Measurements from ENCODE around the gene DEFB118. TPM values are rescaled to one million over a fixed set of nuclear protein-coding genes. Genes with fewer than 3 reads are reported as not detected.
"Not testable (repeated sequence)": the region's sequence is repeated elsewhere in the genome, so short reads cannot be mapped to it uniquely, and the experiment has no call there.

The DEFB118 gene, protein sequence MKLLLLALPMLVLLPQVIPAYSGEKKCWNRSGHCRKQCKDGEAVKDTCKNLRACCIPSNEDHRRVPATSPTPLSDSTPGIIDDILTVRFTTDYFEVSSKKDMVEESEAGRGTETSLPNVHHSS
- polyA plus RNA-seq: not detected

DNA sequence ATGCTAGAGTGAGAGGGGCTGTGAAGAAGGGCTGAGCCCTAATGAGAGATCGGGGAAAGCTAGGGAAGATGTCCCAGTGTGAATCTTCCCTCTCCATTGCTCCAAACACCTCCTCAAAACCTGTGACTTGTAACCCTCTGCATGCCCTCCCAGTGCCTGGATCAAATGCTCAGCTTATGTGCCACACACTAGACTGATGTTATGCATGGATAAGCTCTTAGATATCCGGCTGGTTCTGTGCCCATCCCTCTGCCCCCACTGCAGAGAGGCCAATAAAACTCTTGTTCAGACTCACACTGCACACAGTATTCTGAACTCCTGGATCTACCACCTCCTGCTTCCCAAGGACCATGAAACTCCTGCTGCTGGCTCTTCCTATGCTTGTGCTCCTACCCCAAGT lies at the start of gene DEFB118:
DEFB118 (plus strand) TSS at position 301 of the 400 bp plus-strand sequence; CDS start at position 351, 50 bp downstream.
- peaks cover 0 to 2% of the 10 kb centered on the region in 2 donors for H3K9me3 ChIP-seq (ENCODE audit: control insufficient read depth in 2 of 2, insufficient read depth in 1 of 2, low read depth in 1 of 2, low read length in 1 of 2)
- no peaks in the 10 kb centered on the region for H3K36me3 ChIP-seq (ENCODE audit: control insufficient read depth in 2 of 2, insufficient read depth in 2 of 2, low read length in 1 of 2)
- no peak within 1 kb of the TSS for H3K4me3 ChIP-seq (ENCODE audit: low read depth in 1 of 2, low read length in 2 of 2)
- H3K4me1 ChIP-seq (ENCODE audit: control insufficient read depth in 2 of 2, insufficient read depth in 2 of 2, low read length in 1 of 2): no peaks in the 10 kb centered on the region
- no peaks in the 10 kb centered on the region for H3K27me3 ChIP-seq (ENCODE audit: control insufficient read depth in 1 of 2, insufficient read depth in 2 of 2, low read length in 2 of 2)
- WGBS, 2 donors: 75 to 80% methylated on average over 2 of the region's 2 CpGs
- H3K27ac ChIP-seq (ENCODE audit: low read depth in 2 of 2, low read length in 1 of 2): no peak within 1 kb of the TSS

DNA sequence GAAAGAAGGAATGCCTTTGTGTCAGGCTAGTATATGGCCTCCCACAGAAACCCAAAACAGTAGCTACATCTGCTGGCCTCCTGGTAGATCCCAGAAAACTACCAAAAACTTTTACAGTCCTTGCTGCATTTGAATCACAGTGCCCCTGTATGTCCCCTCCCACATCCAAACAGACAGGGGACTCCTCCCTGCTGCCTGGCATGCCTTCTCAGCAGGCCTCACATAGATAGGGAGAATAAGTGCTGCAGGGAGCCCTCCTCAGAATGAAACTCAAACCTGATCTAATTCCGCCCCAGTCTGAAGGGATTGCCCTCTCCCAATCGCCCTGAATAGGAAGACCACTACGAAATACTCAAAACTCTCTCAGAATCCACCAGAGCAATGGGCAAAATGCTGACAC lies 45.9 kb upstream of the DEFB118 start:
- H3K27me3 ChIP-seq (ENCODE audit: control insufficient read depth in 1 of 2, insufficient read depth in 2 of 2, low read length in 2 of 2): no peaks in the 10 kb centered on the region
- H3K9me3 ChIP-seq (ENCODE audit: control insufficient read depth in 2 of 2, insufficient read depth in 1 of 2, low read depth in 1 of 2, low read length in 1 of 2): no peaks in the 10 kb centered on the region
- H3K4me3 ChIP-seq (ENCODE audit: low read depth in 1 of 2, low read length in 2 of 2): no peak overlapping the region
- H3K36me3 ChIP-seq (ENCODE audit: control insufficient read depth in 2 of 2, insufficient read depth in 2 of 2, low read length in 1 of 2): no peaks in the 10 kb centered on the region
- H3K27ac ChIP-seq (ENCODE audit: low read depth in 2 of 2, low read length in 1 of 2): no peak overlapping the region
- no peaks in the 10 kb centered on the region for H3K4me1 ChIP-seq (ENCODE audit: control insufficient read depth in 2 of 2, insufficient read depth in 2 of 2, low read length in 1 of 2)
- 54% methylated on average over 3 of the region's 3 CpGs for WGBS, 2 donors

DNA sequence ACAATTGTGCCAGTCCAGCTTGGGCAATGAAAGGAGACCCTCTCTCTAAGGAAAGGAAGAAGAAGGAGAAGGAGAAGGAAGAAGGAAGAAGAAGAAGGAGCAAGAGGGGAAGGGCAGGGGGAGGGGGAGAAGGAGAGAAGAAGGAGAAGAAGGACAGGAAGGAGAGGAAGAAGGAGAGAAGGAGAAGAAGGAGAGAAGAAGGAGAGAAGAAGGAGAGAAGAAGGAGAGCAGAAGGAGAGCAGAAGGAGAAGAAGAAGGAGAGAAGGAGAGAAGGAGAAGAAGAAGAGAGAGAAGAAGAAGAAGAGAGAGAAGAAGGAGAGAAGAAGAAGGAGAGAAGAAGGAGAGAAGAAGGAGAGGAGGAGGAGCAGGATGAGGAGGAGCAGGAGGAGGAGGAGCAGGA lies 37.5 kb upstream of the DEFB118 start:
- Histone ChIP-seq H3K4me1 (ENCODE audit: control insufficient read depth in 2 of 2, insufficient read depth in 2 of 2, low read length in 1 of 2) (no peaks in the 10 kb centered on the region), H3K36me3 (ENCODE audit: control insufficient read depth in 2 of 2, insufficient read depth in 2 of 2, low read length in 1 of 2) (no peaks in the 10 kb centered on the region), H3K27ac (ENCODE audit: low read depth in 2 of 2, low read length in 1 of 2) (no peak overlapping the region)

DNA sequence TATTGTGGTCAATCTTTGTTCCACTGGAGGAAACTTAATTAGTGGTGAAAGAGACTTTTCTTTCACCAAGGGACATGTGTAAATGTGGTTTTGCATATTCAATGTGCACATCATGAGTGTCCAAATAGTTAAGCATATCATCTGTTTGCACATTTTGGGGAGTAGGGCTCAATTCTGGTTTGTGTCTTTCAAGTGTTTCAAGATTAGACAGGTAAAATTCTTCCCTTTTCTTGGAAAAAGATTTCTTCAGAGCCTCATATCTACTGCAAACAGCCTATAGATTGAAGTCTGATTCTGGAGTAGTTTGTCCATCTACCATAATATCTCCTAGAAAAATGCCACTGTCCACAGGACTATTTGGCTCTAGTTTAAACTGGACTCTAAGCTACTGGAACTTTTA lies 26.9 kb upstream of the DEFB118 start:
- no peaks in the 10 kb centered on the region for H3K27me3 ChIP-seq (ENCODE audit: control insufficient read depth in 1 of 2, insufficient read depth in 2 of 2, low read length in 2 of 2)
- H3K27ac ChIP-seq (ENCODE audit: low read depth in 2 of 2, low read length in 1 of 2): no peak overlapping the region
- no peak overlapping the region for H3K4me3 ChIP-seq (ENCODE audit: low read depth in 1 of 2, low read length in 2 of 2)
- no peaks in the 10 kb centered on the region for H3K4me1 ChIP-seq (ENCODE audit: control insufficient read depth in 2 of 2, insufficient read depth in 2 of 2, low read length in 1 of 2)
- no peaks in the 10 kb centered on the region for H3K36me3 ChIP-seq (ENCODE audit: control insufficient read depth in 2 of 2, insufficient read depth in 2 of 2, low read length in 1 of 2)
- no peaks in the 10 kb centered on the region for H3K9me3 ChIP-seq (ENCODE audit: control insufficient read depth in 2 of 2, insufficient read depth in 1 of 2, low read depth in 1 of 2, low read length in 1 of 2)

More for the DNA sequence above, 37.5 kb upstream of the DEFB118 start:
- Histone ChIP-seq H3K27me3 (ENCODE audit: control insufficient read depth in 1 of 2, insufficient read depth in 2 of 2, low read length in 2 of 2) (no peaks in the 10 kb centered on the region), H3K4me3 (ENCODE audit: low read depth in 1 of 2, low read length in 2 of 2) (no peak overlapping the region), H3K9me3 (ENCODE audit: control insufficient read depth in 2 of 2, insufficient read depth in 1 of 2, low read depth in 1 of 2, low read length in 1 of 2) (no peaks in the 10 kb centered on the region)

DNA sequence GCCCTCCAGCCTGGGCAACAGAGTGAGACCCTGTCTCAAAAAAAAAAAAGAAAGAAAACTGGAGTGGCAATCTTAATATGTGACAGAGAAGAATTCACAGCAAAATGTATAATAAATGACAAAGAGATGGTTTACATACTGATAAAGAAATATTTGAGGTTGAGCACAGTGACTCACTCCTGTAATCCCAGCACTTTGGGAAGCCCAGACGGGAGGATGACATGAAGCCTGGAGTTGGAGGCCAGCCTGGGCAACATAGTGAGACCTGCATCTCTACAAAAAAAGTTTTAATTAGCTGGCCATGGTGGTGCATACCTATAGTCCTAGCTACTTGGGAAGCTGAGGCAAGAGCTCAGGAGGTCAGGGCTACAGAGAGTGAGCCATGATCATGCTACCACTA lies 12.4 kb upstream of the DEFB118 start:
- no peaks in the 10 kb centered on the region for H3K27me3 ChIP-seq (ENCODE audit: control insufficient read depth in 1 of 2, insufficient read depth in 2 of 2, low read length in 2 of 2)
- H3K27ac ChIP-seq (ENCODE audit: low read depth in 2 of 2, low read length in 1 of 2): no peak overlapping the region
- H3K4me1 ChIP-seq (ENCODE audit: control insufficient read depth in 2 of 2, insufficient read depth in 2 of 2, low read length in 1 of 2): no peaks in the 10 kb centered on the region
- WGBS, 2 donors: 55 to 58% methylated on average over 1 of the region's 1 CpG
- no peak overlapping the region for H3K4me3 ChIP-seq (ENCODE audit: low read depth in 1 of 2, low read length in 2 of 2)
- H3K9me3 ChIP-seq (ENCODE audit: control insufficient read depth in 2 of 2, insufficient read depth in 1 of 2, low read depth in 1 of 2, low read length in 1 of 2): no peaks in the 10 kb centered on the region
- H3K36me3 ChIP-seq (ENCODE audit: control insufficient read depth in 2 of 2, insufficient read depth in 2 of 2, low read length in 1 of 2): no peaks in the 10 kb centered on the region

DNA sequence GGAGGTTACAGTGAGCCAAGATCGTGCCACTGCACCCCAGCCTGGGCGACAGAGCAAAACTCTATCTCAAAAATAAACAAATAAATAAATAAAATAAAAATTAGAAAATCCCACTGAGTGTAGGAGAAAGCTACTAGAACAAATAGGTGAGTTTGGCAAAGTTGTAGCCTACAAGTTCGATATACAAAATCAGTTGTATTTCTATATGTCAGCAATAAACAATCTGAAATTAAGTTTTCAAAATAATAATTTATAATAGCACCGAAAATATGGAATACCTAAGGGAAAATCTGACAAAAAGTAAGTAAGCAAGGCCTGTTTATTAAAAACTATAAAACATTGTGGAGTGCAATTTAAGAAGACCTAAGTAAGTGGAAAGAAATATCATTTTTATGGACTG lies 5.1 kb upstream of the DEFB118 start:
- H3K4me3 ChIP-seq (ENCODE audit: low read depth in 1 of 2, low read length in 2 of 2): no peak overlapping the region
- no peaks in the 10 kb centered on the region for H3K27me3 ChIP-seq (ENCODE audit: control insufficient read depth in 1 of 2, insufficient read depth in 2 of 2, low read length in 2 of 2)
- 68 to 73% methylated on average over 4 of the region's 4 CpGs for WGBS, 2 donors
- H3K4me1 ChIP-seq (ENCODE audit: control insufficient read depth in 2 of 2, insufficient read depth in 2 of 2, low read length in 1 of 2): no peaks in the 10 kb centered on the region
- H3K9me3 ChIP-seq (ENCODE audit: control insufficient read depth in 2 of 2, insufficient read depth in 1 of 2, low read depth in 1 of 2, low read length in 1 of 2): no peaks in the 10 kb centered on the region
- H3K27ac ChIP-seq (ENCODE audit: low read depth in 2 of 2, low read length in 1 of 2): no peak overlapping the region
- H3K36me3 ChIP-seq (ENCODE audit: control insufficient read depth in 2 of 2, insufficient read depth in 2 of 2, low read length in 1 of 2): no peaks in the 10 kb centered on the region

DNA sequence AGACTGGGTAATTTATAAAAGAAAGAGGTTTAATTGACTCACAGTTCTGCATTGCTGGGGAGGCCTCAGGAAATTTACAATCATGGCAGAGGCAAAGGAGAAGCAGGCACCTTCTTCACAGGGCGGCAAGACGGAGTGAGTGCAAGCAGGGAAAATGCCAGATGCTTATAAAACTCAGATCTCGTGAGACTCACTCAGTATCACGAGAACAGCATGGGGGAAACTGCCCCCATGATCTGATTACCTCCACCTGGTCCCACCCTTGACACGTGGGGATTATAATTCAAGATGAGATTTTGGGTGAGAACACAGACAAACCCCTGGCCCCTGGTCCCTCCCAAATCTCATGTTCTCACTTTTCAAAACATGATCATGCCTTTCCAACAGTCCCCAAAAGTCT lies 4.1 kb upstream of the DEFB118 start:
- not testable (repeated sequence) for H3K4me3 ChIP-seq (ENCODE audit: low read depth in 1 of 2, low read length in 2 of 2); H3K9me3 ChIP-seq (ENCODE audit: control insufficient read depth in 2 of 2, insufficient read depth in 1 of 2, low read depth in 1 of 2, low read length in 1 of 2); H3K4me1 ChIP-seq (ENCODE audit: control insufficient read depth in 2 of 2, insufficient read depth in 2 of 2, low read length in 1 of 2); H3K27ac ChIP-seq (ENCODE audit: low read depth in 2 of 2, low read length in 1 of 2); H3K36me3 ChIP-seq (ENCODE audit: control insufficient read depth in 2 of 2, insufficient read depth in 2 of 2, low read length in 1 of 2); H3K27me3 ChIP-seq (ENCODE audit: control insufficient read depth in 1 of 2, insufficient read depth in 2 of 2, low read length in 2 of 2)
- WGBS, 2 donors: 71 to 75% methylated on average over 5 of the region's 5 CpGs

DNA sequence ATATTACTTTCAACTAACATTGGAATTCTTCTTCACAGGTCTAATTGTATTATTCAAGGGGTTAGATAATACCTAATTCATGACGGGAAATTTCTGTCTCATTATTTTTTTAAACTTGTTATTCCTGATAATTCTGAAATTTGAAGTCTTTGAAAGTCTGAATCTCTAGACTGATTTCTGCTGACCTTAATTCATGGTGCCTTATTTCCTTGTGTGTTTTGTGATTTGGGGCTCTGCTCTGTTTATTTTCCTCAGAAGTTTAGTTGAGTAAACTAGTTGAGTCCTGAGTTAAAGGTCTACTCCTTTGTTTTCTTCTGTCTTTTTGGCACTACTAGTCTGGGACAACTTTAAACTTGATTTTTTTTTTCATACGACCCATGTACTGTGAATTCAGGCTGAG lies 5.9 kb downstream of the DEFB118 start:
- H3K4me3 ChIP-seq (ENCODE audit: low read depth in 1 of 2, low read length in 2 of 2): no peak overlapping the region
- peaks cover 2 to 10% of the 10 kb centered on the region in 2 donors for H3K9me3 ChIP-seq (ENCODE audit: control insufficient read depth in 2 of 2, insufficient read depth in 1 of 2, low read depth in 1 of 2, low read length in 1 of 2)
- no peak overlapping the region for H3K27ac ChIP-seq (ENCODE audit: low read depth in 2 of 2, low read length in 1 of 2)
- H3K27me3 ChIP-seq (ENCODE audit: control insufficient read depth in 1 of 2, insufficient read depth in 2 of 2, low read length in 2 of 2): no peaks in the 10 kb centered on the region
- no peaks in the 10 kb centered on the region for H3K36me3 ChIP-seq (ENCODE audit: control insufficient read depth in 2 of 2, insufficient read depth in 2 of 2, low read length in 1 of 2)
- no peaks in the 10 kb centered on the region for H3K4me1 ChIP-seq (ENCODE audit: control insufficient read depth in 2 of 2, insufficient read depth in 2 of 2, low read length in 1 of 2)
- WGBS, 2 donors: 65 to 73% methylated on average over 2 of the region's 2 CpGs

DNA sequence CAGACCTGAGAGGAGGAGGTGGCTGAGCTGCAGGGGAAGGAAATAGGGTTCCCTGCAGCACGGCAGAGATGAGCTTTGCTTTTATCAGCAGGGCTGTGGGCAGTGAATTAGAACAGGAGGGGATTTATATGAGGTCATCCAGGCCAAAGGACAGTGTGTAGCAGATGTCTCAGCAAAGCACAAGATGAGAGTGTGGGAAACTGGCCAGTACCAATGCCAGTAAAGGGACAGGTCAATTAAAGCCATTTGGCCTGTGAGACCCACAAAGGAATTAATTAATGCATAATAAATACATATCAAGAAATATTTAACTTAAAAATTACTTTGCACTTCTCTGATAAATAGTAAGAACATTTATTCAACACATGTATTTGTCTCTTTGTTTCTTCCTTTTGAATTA lies 22.1 kb downstream of the DEFB118 start, which contains the start of gene DEFB119:
DEFB119 (minus strand) TSS at position 101 of the 400 bp plus-strand sequence. CDS start 107 bp downstream, outside the sequence.
- Histone ChIP-seq H3K36me3 (ENCODE audit: control insufficient read depth in 2 of 2, insufficient read depth in 2 of 2, low read length in 1 of 2) (no peaks in the 10 kb centered on the region), H3K4me1 (ENCODE audit: control insufficient read depth in 2 of 2, insufficient read depth in 2 of 2, low read length in 1 of 2) (no peaks in the 10 kb centered on the region), H3K9me3 (ENCODE audit: control insufficient read depth in 2 of 2, insufficient read depth in 1 of 2, low read depth in 1 of 2, low read length in 1 of 2) (no peaks in the 10 kb centered on the region), H3K27ac (ENCODE audit: low read depth in 2 of 2, low read length in 1 of 2) (no peak within 1 kb of the TSS), H3K27me3 (ENCODE audit: control insufficient read depth in 1 of 2, insufficient read depth in 2 of 2, low read length in 2 of 2) (no peaks in the 10 kb centered on the region), H3K4me3 (ENCODE audit: low read depth in 1 of 2, low read length in 2 of 2) (no peak within 1 kb of the TSS)
- 42 to 44% methylated on average over 1 of the region's 1 CpG for WGBS, 2 donors

DNA sequence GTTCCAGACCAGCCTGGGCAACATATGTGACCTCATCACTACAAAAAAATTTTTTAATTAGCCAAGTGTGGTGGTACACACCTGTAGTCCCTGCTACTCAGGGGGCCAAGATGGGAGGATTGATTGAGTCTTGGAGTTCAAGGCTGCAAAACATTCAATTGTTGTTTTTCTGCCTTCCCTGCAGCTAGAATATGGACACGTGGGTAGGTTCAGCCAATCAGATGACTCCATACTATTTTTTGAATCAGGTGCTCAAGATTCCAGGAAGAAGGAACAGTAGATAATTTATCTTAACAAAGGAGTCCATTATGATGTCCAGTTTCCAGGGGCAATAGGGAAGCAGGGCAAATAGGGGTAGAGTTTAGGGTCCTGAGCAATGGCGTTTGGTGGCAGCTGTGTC lies 24.4 kb downstream of the DEFB118 start:
- H3K9me3 ChIP-seq (ENCODE audit: control insufficient read depth in 2 of 2, insufficient read depth in 1 of 2, low read depth in 1 of 2, low read length in 1 of 2): no peaks in the 10 kb centered on the region
- no peak overlapping the region for H3K27ac ChIP-seq (ENCODE audit: low read depth in 2 of 2, low read length in 1 of 2)
- WGBS, 2 donors: 67 to 75% methylated on average over 2 of the region's 2 CpGs
- H3K4me1 ChIP-seq (ENCODE audit: control insufficient read depth in 2 of 2, insufficient read depth in 2 of 2, low read length in 1 of 2): no peaks in the 10 kb centered on the region
- H3K27me3 ChIP-seq (ENCODE audit: control insufficient read depth in 1 of 2, insufficient read depth in 2 of 2, low read length in 2 of 2): no peaks in the 10 kb centered on the region
- H3K36me3 ChIP-seq (ENCODE audit: control insufficient read depth in 2 of 2, insufficient read depth in 2 of 2, low read length in 1 of 2): no peaks in the 10 kb centered on the region
- no peak overlapping the region for H3K4me3 ChIP-seq (ENCODE audit: low read depth in 1 of 2, low read length in 2 of 2)

Measured in esophagus (tissue), 2 donors.